Right renal pelvis (tissue), 4 donors: ENCODE data around the gene CLPTM1. TPM values are rescaled to one million over a fixed set of nuclear protein-coding genes. Genes with fewer than 3 reads are reported as not detected.
"Not testable (repeated sequence)": the region's sequence is repeated elsewhere in the genome, so short reads cannot be mapped to it uniquely, and the experiment has no call there.

Experiments
- DNase-seq, 4 donors: peaks; one replicate each; pipeline ENCODE4 v3.0.0-alpha.2; 2013; ENCODE audit warnings: low read depth in 4 of 4, low spot score in 3 of 4, missing footprints in 1 of 4
- polyA plus RNA-seq, 4 donors: library from polyadenylated mRNA; unstranded; fragments of 120-200 nt; gene quantifications; one replicate each; pipeline ENCODE4 v1.2.1, GENCODE V29; 2013; ENCODE audit not compliant: insufficient read length in 4 of 4

Gene CLPTM1
- polyA plus RNA-seq, 4 donors = 107 to 127 (median 121) TPM

GRCh38 chr19:44939668-44940067, 15.5 kb upstream of the CLPTM1 start:
- DNase-seq = no peak

GRCh38 chr19:44942067-44942571, 13.1 kb upstream of the CLPTM1 start, which contains the start of gene APOC4:
APOC4 (plus strand) TSS chr19:44942237; CDS start chr19:44942278, 41 bp downstream.
- no peak for DNase-seq

GRCh38 chr19:44943801-44944249, 11.4 kb upstream of the CLPTM1 start:
- DNase-seq = no peak

- DNase-seq = no peak
Measured at GRCh38 chr19:44947041-44947581, 8.1 kb upstream of the CLPTM1 start.

GRCh38 chr19:44948237-44948636, 6.9 kb upstream of the CLPTM1 start:
- DNase-seq = no peak

GRCh38 chr19:44948763-44949374, 6.3 kb upstream of the CLPTM1 start:
- no peak for DNase-seq

- no peak for DNase-seq
Measured at GRCh38 chr19:44949550-44949949, 5.6 kb upstream of the CLPTM1 start.

- DNase-seq = peak; percentile 62 to 77 (median 72)
Measured at GRCh38 chr19:44951179-44952159, 3.7 kb upstream of the CLPTM1 start.

- DNase-seq = no peak
Measured at GRCh38 chr19:44954278-44954648, 917 bp upstream of the CLPTM1 start.

GRCh38 chr19:44955505-44956439, 592 bp downstream of the CLPTM1 start:
- no peak for DNase-seq

- no peak for DNase-seq
Measured at GRCh38 chr19:44957526-44957925, 2.3 kb downstream of the CLPTM1 start.

GRCh38 chr19:44958090-44958489, 2.9 kb downstream of the CLPTM1 start:
- no peak for DNase-seq

GRCh38 chr19:44959691-44960090, 4.5 kb downstream of the CLPTM1 start:
- DNase-seq = no peak

GRCh38 chr19:44960906-44961728, 5.9 kb downstream of the CLPTM1 start:
- no peak for DNase-seq

- DNase-seq = no peak
Measured at GRCh38 chr19:44961821-44962220, 6.6 kb downstream of the CLPTM1 start.

GRCh38 chr19:44968118-44968517, 12.9 kb downstream of the CLPTM1 start:
- no peak for DNase-seq

GRCh38 chr19:44968670-44969069, 13.5 kb downstream of the CLPTM1 start:
- no peak for DNase-seq

- no peak for DNase-seq
Measured at GRCh38 chr19:44969437-44969836, 14.3 kb downstream of the CLPTM1 start.

GRCh38 chr19:44971451-44971850, 16.3 kb downstream of the CLPTM1 start:
- DNase-seq = not testable (repeated sequence)
